ENCODE results near the gene MEIOB. TPM values are rescaled to one million over a fixed set of nuclear protein-coding genes. Genes with fewer than 3 reads are reported as not detected.
"Not testable (repeated sequence)": the region's sequence is repeated elsewhere in the genome, so short reads cannot be mapped to it uniquely, and the experiment has no call there.

MEIOB gene
- total RNA-seq, 1 experiment from 2014 or later: not detected

GRCh38 chr16:1899641-1900451 is 27.9 kb upstream of the MEIOB start:
- Histone ChIP-seq H3K9ac (ENCODE audit: low read length) (no peak overlapping the region), H3K9me3 (ENCODE audit: low read length) (no peaks in the 10 kb centered on the region), H3F3A (ENCODE audit: low read length, unreplicated experiment) (no peaks in the 10 kb centered on the region), H3K79me2 (ENCODE audit: low read length) (no peaks in the 10 kb centered on the region), H3K36me3 (ENCODE audit: low read depth, low read length) (no peaks in the 10 kb centered on the region), H3K4me3 (ENCODE audit: low read length) (peak overlapping the region; percentile 56), H3K4me1 (ENCODE audit: insufficient read depth, low read length) (peaks cover 10% of the 10 kb centered on the region; the same call in 1 of the 2 replicates), H3K9me2 (replicated peaks; ENCODE audit: low read length) (no peaks in the 10 kb centered on the region), H2AFZ (ENCODE audit: low read length) (peak overlapping the region; percentile 70), H3K27ac (ENCODE audit: low read length) (no peak overlapping the region), H4K20me1 (ENCODE audit: low read length) (no peaks in the 10 kb centered on the region), H3K4me2 (ENCODE audit: low read length) (peak overlapping the region; percentile 84), H3K27me3 (ENCODE audit: low read length) (no peaks in the 10 kb centered on the region)
- BruUV-seq (replicated peaks): no TSS peak
- ATAC-seq (peak; percentile 76), DNase-seq (peak; percentile 55)
- intact Hi-C loops (cut with micrococcal nuclease): no loop called here
- TF ChIP-seq EZH2 (IDR thresholded peaks at IDR 0.05; ENCODE audit: low read length, unreplicated experiment) (no peak), EZH2phosphoT487 (IDR thresholded peaks at IDR 0.05; ENCODE audit: borderline replicate concordance, low read length) (no peak), CTCF (conservative IDR thresholded peaks at IDR 0.05; ENCODE audit: low read depth, low read length) (no peak)
- ChIA-PET POLR2A (ENCODE audit: unreplicated experiment) (interaction anchor here (0.6 kb wide), 1 partner anchor 14 kb away, joined by 3 read pairs; no protein-coding TSS in a partner anchor), CTCF (no interaction called here)

- H3K27me3 ChIP-seq (ENCODE audit: low read length); H3K36me3 ChIP-seq (ENCODE audit: low read depth, low read length); H3K9ac ChIP-seq (ENCODE audit: low read length); H3K4me3 ChIP-seq (ENCODE audit: low read length); H4K20me1 ChIP-seq (ENCODE audit: low read length); intact Hi-C loops (cut with micrococcal nuclease); H3K4me2 ChIP-seq (ENCODE audit: low read length); H3K79me2 ChIP-seq (ENCODE audit: low read length); H3K27ac ChIP-seq (ENCODE audit: low read length); H3K9me3 ChIP-seq (ENCODE audit: low read length); ATAC-seq; CTCF ChIA-PET; H3K4me1 ChIP-seq (ENCODE audit: insufficient read depth, low read length); H3F3A ChIP-seq (ENCODE audit: low read length, unreplicated experiment); DNase-seq; H2AFZ ChIP-seq (ENCODE audit: low read length); BruUV-seq (replicated peaks); H3K9me2 ChIP-seq (replicated peaks; ENCODE audit: low read length): not testable (repeated sequence)
- POLR2A ChIA-PET (ENCODE audit: unreplicated experiment): interaction anchor here (0.6 kb wide), 1 partner anchor 28 kb away, joined by 5 read pairs; no protein-coding TSS in a partner anchor
These were observed 25.7 kb upstream of the MEIOB start for GRCh38 chr16:1897692-1898091.

DNA sequence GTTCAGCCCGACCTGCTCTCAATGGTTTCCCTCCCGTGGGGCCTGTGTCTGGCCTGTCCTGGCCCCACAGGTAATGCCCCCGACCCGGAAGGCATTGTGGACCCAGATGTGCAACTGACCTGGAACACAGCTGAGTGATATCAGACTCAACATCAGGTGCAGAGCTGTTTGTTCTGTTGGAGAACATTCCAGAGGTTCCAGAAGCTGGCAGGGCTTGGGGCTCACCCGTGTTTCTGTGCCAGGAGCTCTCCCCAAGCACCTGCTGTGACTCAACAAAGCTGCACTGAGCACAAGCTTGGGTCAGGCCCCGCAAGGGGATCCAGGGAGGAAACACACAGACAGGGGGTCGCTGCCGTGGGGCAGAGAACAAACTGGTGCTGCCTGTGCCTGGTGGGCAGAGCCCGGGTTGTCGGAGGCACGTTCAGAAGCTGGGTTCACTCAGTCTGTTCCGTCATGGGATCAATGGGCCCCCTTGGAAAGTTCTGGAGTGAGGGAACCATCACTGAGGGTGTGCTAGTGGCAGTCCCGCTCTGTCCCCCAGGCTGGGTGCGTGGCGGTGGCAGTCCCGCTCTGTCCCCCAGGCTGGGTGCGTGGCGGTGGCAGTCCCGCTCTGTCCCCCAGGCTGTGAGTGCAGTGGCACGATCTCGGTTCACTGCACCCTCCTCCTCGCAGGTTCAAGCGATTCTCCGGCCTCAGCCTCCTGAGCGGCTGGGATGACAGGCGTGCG is 24.1 kb upstream of the MEIOB start:
- no peaks in the 10 kb centered on the region for H3K36me3 ChIP-seq (ENCODE audit: low read depth, low read length)
- H3K9me2 ChIP-seq (replicated peaks; ENCODE audit: low read length): no peaks in the 10 kb centered on the region
- no peaks in the 10 kb centered on the region for H3K79me2 ChIP-seq (ENCODE audit: low read length)
- no peak overlapping the region for H3K4me3 ChIP-seq (ENCODE audit: low read length)
- no peaks in the 10 kb centered on the region for H3K9me3 ChIP-seq (ENCODE audit: low read length)
- no peak overlapping the region for H3K4me2 ChIP-seq (ENCODE audit: low read length)
- ChIA-PET POLR2A (ENCODE audit: unreplicated experiment) (no interaction called here), CTCF (no interaction called here)
- no peak overlapping the region for H3K9ac ChIP-seq (ENCODE audit: low read length)
- H3F3A ChIP-seq (ENCODE audit: low read length, unreplicated experiment): no peaks in the 10 kb centered on the region
- H2AFZ ChIP-seq (ENCODE audit: low read length): no peak overlapping the region
- H4K20me1 ChIP-seq (ENCODE audit: low read length): no peaks in the 10 kb centered on the region
- no TSS peak for BruUV-seq (replicated peaks)
- no peak for ATAC-seq
- no peaks in the 10 kb centered on the region for H3K27me3 ChIP-seq (ENCODE audit: low read length)
- no peak overlapping the region for H3K27ac ChIP-seq (ENCODE audit: low read length)
- TF ChIP-seq EZH2 (IDR thresholded peaks at IDR 0.05; ENCODE audit: low read length, unreplicated experiment) (no peak), EZH2phosphoT487 (IDR thresholded peaks at IDR 0.05; ENCODE audit: borderline replicate concordance, low read length) (no peak), CTCF (conservative IDR thresholded peaks at IDR 0.05; ENCODE audit: low read depth, low read length) (no peak)
- DNase-seq: no peak
- H3K4me1 ChIP-seq (ENCODE audit: insufficient read depth, low read length): peaks cover 10% of the 10 kb centered on the region; the same call in 1 of the 2 replicates
- intact Hi-C loops (cut with micrococcal nuclease): no loop called here
